HepG2 (cell line): ENCODE data around the gene TCL1A. TPM values are rescaled to one million over a fixed set of nuclear protein-coding genes. Genes with fewer than 3 reads are reported as not detected.

Experiments
- ARNT ChIP-seq: fragments of 450-650 bp; IDR thresholded peaks from 2 replicates; pipeline ENCODE4 v1.6.1; 2017
- ATF1 ChIP-seq: IDR thresholded peaks from 2 replicates; pipeline ENCODE4 v1.6.1; 2016; ENCODE audit warnings: mild to moderate bottlenecking, control low read depth
- LCORL ChIP-seq, 2 experiments: fragments of 450-650 bp in 1 of 2; sonication (generic) in 1 of 2; formaldehyde crosslinking in 1 of 2; IDR thresholded peaks; 2 replicates each; pipeline versions ENCODE4 v1.5.0 to v1.6.1; 2017 to 2020; ENCODE audit warnings: antibody characterized with exemption in 1 of 2, missing genetic modification reagents in 1 of 2
- POLR2AphosphoS5 ChIP-seq: IDR thresholded peaks from 2 replicates; pipeline ENCODE4 v1.6.1; 2012; ENCODE audit warnings: low read depth, low read length
- RBM39 ChIP-seq: fragments of 200-400 bp; formaldehyde crosslinking; IDR thresholded peaks from one replicate; pipeline ENCODE4 v1.6.1; 2018; ENCODE audit warnings: antibody characterized with exemption, mild to moderate bottlenecking, low read depth, low read length; ENCODE audit not compliant: poor library complexity, severe bottlenecking
- ZNF33B ChIP-seq: sonication (generic); formaldehyde crosslinking; IDR thresholded peaks from 2 replicates; pipeline ENCODE4 v1.5.1; 2020; ENCODE audit warnings: mild to moderate bottlenecking, missing genetic modification reagents
- polyA plus RNA-seq, 8 experiments: library from polyadenylated mRNA; depleted of rRNA in 3 of 8; stranded (reverse) in 7 of 8; unstranded in 1 of 8; fragments of >200 nt; fragmentation: Illumina TruSeq in 4 of 8; extraction: Trizol in 4 of 8; gene quantifications; 2 replicates each; pipeline versions ENCODE4 v1.2.1 to v1.2.3, GENCODE V29; 2011 to 2016; ENCODE audit warnings: low read depth in 4 of 8, missing spikeins in 1 of 8, mixed read lengths in 1 of 8; ENCODE audit not compliant: insufficient read depth in 1 of 8
- total RNA-seq, 5 experiments: library from RNA; depleted of rRNA; stranded (reverse); fragments of >200 nt; fragmentation: Illumina TruSeq; extraction: Trizol; gene quantifications; 2 replicates each; pipeline ENCODE4 v1.2.3, GENCODE V29; 2016; ENCODE audit warnings: low read depth in 1 of 5
- TF ChIP-seq, protein P1 (sequence below), 2 experiments: IDR thresholded peaks; 2 replicates each; pipeline ENCODE4 v1.6.1; 2011 to 2012; ENCODE audit warnings: low read length in 2 of 2, borderline replicate concordance in 1 of 2, low read depth in 1 of 2, mild to moderate bottlenecking in 1 of 2, moderate library complexity in 1 of 2
- TF ChIP-seq, protein P2 (sequence below): sonication (generic); formaldehyde crosslinking; IDR thresholded peaks from 2 replicates; pipeline ENCODE4 v1.5.0; 2020; ENCODE audit warnings: missing genetic modification reagents
- TF ChIP-seq, protein P3 (sequence below): sonication (generic); formaldehyde crosslinking; IDR thresholded peaks from 2 replicates; pipeline ENCODE4 v1.8.1; 2023; ENCODE audit warnings: mild to moderate bottlenecking, inconsistent platforms, moderate library complexity, missing genetic modification reagents, borderline replicate concordance

The TCL1A gene
- total and polyA plus RNA-seq, 2 of the 13 experiments (the other 11 are each of a cell fraction or from before 2014, with no cell fraction given): not detected

DNA sequence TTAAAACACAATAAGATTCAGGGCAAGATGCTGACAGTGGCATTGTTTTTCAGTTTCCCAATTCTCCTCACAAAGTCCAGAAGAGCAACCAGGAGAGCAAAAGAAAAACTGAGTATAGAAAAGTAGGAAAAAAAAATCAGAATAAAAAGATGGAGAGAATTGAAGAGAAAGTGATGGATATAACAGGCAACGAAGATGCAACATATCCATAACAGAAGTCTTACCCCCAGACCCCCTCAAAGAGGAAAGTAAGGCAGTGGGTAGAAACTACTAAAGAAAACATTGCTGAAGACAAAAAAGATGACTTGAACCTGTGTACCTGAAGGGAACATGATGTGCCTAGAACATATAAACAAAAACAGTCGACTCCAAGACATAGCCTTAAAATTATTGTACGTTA is 10.6 kb downstream of the TCL1A start (continued):
- TF ChIP-seq, protein P1, sequence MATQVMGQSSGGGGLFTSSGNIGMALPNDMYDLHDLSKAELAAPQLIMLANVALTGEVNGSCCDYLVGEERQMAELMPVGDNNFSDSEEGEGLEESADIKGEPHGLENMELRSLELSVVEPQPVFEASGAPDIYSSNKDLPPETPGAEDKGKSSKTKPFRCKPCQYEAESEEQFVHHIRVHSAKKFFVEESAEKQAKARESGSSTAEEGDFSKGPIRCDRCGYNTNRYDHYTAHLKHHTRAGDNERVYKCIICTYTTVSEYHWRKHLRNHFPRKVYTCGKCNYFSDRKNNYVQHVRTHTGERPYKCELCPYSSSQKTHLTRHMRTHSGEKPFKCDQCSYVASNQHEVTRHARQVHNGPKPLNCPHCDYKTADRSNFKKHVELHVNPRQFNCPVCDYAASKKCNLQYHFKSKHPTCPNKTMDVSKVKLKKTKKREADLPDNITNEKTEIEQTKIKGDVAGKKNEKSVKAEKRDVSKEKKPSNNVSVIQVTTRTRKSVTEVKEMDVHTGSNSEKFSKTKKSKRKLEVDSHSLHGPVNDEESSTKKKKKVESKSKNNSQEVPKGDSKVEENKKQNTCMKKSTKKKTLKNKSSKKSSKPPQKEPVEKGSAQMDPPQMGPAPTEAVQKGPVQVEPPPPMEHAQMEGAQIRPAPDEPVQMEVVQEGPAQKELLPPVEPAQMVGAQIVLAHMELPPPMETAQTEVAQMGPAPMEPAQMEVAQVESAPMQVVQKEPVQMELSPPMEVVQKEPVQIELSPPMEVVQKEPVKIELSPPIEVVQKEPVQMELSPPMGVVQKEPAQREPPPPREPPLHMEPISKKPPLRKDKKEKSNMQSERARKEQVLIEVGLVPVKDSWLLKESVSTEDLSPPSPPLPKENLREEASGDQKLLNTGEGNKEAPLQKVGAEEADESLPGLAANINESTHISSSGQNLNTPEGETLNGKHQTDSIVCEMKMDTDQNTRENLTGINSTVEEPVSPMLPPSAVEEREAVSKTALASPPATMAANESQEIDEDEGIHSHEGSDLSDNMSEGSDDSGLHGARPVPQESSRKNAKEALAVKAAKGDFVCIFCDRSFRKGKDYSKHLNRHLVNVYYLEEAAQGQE (IDR thresholded peaks at IDR 0.05; ENCODE audit: borderline replicate concordance in 1 of 2, low read depth in 1 of 2, low read length in 2 of 2): no peak
- TF ChIP-seq LCORL (IDR thresholded peaks at IDR 0.05): no peak
- no peak for TF ChIP-seq LCORL (CRISPR knock-in tag; IDR thresholded peaks at IDR 0.05)
- no peak for TF ChIP-seq RBM39
- TF ChIP-seq, protein P2, sequence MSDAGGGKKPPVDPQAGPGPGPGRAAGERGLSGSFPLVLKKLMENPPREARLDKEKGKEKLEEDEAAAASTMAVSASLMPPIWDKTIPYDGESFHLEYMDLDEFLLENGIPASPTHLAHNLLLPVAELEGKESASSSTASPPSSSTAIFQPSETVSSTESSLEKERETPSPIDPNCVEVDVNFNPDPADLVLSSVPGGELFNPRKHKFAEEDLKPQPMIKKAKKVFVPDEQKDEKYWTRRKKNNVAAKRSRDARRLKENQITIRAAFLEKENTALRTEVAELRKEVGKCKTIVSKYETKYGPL (CRISPR knock-in tag): no peak
- TF ChIP-seq ATF1: no peak
- no peak for TF ChIP-seq ARNT
- TF ChIP-seq ZNF33B (CRISPR knock-in tag): no peak
- TF ChIP-seq, protein P3, sequence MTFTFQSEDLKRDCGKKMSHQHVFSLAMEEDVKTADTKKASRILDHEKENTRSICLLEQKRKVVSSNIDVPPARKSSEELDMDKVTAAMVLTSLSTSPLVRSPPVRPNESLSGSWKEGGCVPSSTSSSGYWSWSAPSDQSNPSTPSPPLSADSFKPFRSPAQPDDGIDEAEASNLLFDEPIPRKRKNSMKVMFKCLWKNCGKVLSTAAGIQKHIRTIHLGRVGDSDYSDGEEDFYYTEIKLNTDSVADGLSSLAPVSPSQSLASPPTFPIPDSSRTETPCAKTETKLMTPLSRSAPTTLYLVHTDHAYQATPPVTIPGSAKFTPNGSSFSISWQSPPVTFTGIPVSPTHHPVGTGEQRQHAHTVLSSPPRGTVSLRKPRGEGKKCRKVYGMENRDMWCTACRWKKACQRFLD (CRISPR knock-in tag): no peak
- no peak for TF ChIP-seq POLR2AphosphoS5
